B cell (primary cell): ENCODE data around the gene IGHMBP2.

Source experiments
- EZH2 ChIP-seq: IDR thresholded peaks from 2 replicates; pipeline ENCODE4 v1.6.1; 2012; ENCODE audit warnings: borderline replicate concordance, low read depth, mild to moderate bottlenecking, moderate library complexity, low read length; ENCODE audit not compliant: insufficient read depth, poor library complexity, severe bottlenecking
- TF ChIP-seq, protein P1 (sequence below): fragments of 200-600 bp; IDR thresholded peaks from one replicate; pipeline ENCODE4 v1.8.0; 2022; ENCODE audit warnings: antibody characterized with exemption, mild to moderate bottlenecking

- TF ChIP-seq, protein P1, sequence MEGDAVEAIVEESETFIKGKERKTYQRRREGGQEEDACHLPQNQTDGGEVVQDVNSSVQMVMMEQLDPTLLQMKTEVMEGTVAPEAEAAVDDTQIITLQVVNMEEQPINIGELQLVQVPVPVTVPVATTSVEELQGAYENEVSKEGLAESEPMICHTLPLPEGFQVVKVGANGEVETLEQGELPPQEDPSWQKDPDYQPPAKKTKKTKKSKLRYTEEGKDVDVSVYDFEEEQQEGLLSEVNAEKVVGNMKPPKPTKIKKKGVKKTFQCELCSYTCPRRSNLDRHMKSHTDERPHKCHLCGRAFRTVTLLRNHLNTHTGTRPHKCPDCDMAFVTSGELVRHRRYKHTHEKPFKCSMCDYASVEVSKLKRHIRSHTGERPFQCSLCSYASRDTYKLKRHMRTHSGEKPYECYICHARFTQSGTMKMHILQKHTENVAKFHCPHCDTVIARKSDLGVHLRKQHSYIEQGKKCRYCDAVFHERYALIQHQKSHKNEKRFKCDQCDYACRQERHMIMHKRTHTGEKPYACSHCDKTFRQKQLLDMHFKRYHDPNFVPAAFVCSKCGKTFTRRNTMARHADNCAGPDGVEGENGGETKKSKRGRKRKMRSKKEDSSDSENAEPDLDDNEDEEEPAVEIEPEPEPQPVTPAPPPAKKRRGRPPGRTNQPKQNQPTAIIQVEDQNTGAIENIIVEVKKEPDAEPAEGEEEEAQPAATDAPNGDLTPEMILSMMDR = no peak
- TF ChIP-seq EZH2 = no peak
These were observed 30.6 kb downstream of the IGHMBP2 start for GRCh38 chr11:68934321-68934645.
